ENCODE results near the gene CBX5.

CBX5 gene

GRCh38 chr12:54227376-54227775 lies 52.5 kb downstream of the CBX5 start:
- TF ChIP-seq CTCF (conservative IDR thresholded peaks at IDR 0.05; ENCODE audit: low read depth, low read length): no peak
- DNase-seq (ENCODE audit: low read depth): no peak
- no peak overlapping the region for H3K4me3 ChIP-seq (ENCODE audit: low read length)

GRCh38 chr12:54225666-54226065 lies 54.3 kb downstream of the CBX5 start:
- no peak for TF ChIP-seq CTCF (conservative IDR thresholded peaks at IDR 0.05; ENCODE audit: low read depth, low read length)
- H3K4me3 ChIP-seq (ENCODE audit: low read length): no peak overlapping the region
- no peak for DNase-seq (ENCODE audit: low read depth)

GRCh38 chr12:54222609-54223008 lies 57.3 kb downstream of the CBX5 start:
- H3K4me3 ChIP-seq (ENCODE audit: low read length): no peak overlapping the region
- TF ChIP-seq CTCF (conservative IDR thresholded peaks at IDR 0.05; ENCODE audit: low read depth, low read length): no peak

DNA sequence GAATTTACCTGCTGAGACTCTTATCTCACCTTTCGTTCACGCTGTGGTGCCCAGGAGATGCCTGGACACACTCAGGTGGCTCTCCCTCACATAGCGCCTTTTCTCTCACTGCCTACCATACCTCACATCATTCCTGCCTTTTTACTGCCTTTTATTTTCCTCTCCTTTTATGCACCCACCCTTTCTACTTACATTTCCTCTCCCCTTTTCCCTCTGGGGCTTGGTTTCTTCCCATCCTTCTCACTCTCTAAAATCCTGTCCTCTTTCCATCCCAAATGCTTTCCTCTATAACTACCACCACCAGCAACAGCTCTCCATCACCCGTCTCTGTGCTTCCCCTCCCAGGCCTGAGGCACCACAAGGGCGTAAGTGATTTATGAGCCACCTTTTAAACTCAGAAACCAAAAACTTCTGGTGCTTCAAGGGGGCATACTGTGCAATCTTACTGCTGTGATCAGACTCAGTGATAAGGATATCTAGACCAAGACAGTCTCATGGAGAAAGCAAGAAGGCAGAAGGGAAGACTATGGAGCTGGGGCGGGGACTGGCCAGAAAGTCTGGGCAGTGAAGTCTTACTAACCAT lies 58.4 kb downstream of the CBX5 start:
- TF ChIP-seq CTCF (conservative IDR thresholded peaks at IDR 0.05; ENCODE audit: low read depth, low read length): no peak
- no peak overlapping the region for H3K4me3 ChIP-seq (ENCODE audit: low read length)
- no peak for DNase-seq (ENCODE audit: low read depth)

More at GRCh38 chr12:54222609-54223008, 57.3 kb downstream of the CBX5 start:
- DNase-seq (ENCODE audit: low read depth): no peak

DNA sequence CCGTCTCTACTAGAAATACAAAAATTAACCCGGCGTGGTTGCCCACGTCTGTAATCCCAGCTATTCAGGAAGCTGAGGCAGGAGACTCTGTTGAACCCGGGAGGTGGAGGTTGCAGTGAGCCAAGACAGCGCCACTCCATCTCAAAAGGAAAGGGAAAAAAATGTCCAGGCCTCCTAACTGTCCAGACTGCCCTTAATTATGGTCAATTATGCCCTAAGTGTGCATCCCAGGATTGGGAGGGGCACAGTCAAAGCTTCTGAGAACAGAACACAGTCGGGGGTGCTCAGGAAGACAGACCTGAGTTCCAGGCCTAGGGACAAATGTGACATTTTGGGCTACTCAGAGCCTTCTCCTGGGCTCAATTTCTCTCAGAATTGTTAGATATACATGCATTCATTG lies 59.4 kb downstream of the CBX5 start:
- no peak for DNase-seq (ENCODE audit: low read depth)
- no peak for TF ChIP-seq CTCF (conservative IDR thresholded peaks at IDR 0.05; ENCODE audit: low read depth, low read length)
- H3K4me3 ChIP-seq (ENCODE audit: low read length): no peak overlapping the region

DNA sequence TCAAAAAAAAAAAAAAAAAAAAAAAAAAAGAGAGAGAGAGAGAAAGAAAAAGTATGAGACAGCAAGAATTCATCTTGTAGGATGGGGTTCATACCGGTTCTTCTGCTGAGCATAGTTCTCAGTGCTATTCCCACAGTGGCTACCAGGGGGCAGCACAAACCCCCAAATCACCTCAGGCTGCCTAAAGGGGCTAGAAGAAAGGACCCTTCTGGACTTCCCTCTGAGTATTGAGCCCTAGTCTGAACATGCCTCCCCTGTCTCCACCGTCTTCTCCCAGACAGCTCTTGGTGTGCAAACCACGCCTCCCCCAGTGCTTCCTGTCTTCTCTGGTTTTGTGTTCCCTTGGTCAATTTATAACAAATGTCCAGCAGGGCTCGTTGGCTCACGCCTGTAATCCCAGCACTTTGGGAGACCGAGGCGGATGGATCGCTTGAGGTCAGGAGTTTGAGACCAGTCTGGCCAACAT lies 59.8 kb downstream of the CBX5 start:
- DNase-seq (ENCODE audit: low read depth): no peak
- H3K4me3 ChIP-seq (ENCODE audit: low read length): no peak overlapping the region
- peak; percentile 92 for TF ChIP-seq CTCF (conservative IDR thresholded peaks at IDR 0.05; ENCODE audit: low read depth, low read length)

DNA sequence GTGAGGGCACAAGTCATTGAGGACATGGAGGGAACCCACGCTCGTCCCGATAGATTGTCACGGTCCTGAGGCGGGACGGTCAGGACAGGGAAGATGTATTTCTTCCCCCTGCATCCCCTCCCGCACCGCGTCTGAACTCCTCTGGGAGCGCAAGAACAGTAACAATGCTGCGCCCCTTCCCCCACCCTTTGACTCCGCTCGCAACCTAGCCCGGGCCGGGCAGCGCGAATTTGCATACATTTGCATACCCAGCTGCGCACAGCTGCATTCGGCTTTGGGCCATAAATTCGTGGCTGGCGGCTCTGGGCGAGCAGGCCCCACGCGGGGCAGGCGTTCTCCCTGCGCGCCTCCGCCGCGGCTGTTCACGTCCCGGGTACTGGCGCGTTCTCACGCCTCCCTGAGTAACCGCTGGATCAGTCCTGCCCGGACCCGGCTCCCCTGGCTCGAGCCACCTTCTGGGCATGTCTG lies 62.1 kb downstream of the CBX5 start:
- DNase-seq (ENCODE audit: low read depth): no peak
- peak overlapping the region; percentile 31 for H3K4me3 ChIP-seq (ENCODE audit: low read length)
- no peak for TF ChIP-seq CTCF (conservative IDR thresholded peaks at IDR 0.05; ENCODE audit: low read depth, low read length)

Measured in retinal pigment epithelial cell (primary cell).